GM18511 (cell line): ENCODE data around the gene ZNF445.
"Not testable (repeated sequence)": the region's sequence is repeated elsewhere in the genome, so short reads cannot be mapped to it uniquely, and the experiment has no call there.

Source experiments
- ATAC-seq: cut with Tn5 transposase; IDR thresholded peaks from one replicate; pipeline ENCODE4 v1.9.1; 2021; ENCODE audit warnings: mild to moderate bottlenecking, moderate library complexity; ENCODE audit not compliant: unreplicated experiment

The ZNF445 gene

DNA sequence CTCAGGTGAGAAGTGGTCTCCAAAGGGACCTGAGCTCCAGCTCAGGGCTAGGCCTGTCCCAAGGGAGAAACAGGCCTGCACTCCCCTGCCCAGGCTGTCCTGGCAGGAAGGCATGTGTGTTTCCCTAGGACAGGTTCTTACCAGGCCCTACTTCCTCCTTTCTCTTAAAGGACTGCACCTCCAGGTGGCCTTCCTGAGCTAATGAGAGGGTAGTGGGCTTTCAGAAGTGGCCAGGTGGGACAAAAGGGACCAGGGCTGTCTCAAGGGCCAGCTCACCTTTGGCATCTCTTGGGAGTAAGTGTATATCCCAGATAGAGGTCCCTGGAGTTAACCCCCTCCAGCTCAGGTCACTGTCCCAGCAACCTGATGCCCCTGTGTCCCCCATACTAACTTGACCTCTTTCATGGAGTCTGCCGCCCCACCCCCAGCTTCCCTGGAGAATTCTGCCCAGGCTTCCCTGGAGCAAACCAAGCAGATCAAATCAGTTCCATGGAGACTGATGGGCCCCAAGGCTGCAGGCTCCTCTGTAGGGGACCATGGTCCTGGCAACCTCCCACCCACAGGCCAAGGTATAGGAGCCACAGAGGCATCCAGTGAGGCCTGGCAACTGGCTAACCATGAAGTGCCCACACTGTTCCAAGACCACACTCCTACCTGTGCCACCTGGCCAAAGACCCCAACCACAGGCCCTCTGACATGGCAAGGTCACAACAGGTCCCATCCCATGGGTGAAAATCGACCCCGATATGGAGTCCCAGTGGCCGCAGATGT is 67.6 kb downstream of the ZNF445 start:
- ATAC-seq, result no peak

DNA sequence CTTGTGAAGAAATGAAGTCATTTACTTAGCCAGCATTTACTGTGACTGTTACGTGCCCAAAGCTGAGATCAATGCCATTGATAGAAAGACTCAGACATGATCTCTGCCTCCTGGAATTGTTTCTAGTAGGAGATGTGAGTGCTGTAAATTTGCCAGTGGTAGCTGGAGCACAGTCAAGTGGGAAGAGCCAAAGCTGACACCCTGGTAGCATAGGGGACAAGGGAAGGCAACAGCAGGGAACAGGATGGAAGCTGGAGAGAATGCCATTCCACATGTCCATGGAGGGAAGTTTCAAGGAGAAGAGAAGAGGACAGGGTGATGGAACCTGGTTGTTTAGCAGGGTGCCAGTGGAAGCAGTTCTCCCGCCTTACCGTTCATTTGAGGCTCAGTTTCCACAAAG is 74.9 kb downstream of the ZNF445 start:
- no peak for ATAC-seq

DNA sequence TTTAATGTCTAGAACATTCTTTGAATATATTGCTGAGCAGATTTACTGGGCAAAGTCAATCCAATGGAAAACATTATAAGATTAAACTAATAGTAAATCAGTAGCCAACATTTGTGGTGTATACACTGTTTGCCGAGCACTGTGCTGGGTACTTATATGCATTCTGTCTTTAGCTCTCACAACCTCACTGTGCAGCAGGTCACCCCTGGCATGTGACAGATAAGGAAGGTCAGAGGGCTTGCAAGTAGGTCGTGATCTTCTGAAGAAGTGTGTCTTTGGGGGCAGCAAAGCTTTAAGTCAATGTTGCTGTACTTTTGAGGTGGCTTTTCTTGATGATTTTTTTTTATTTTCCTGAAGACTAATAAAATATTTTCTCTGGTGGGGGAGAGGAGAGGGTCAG is 76.7 kb downstream of the ZNF445 start:
- ATAC-seq, result no peak

DNA sequence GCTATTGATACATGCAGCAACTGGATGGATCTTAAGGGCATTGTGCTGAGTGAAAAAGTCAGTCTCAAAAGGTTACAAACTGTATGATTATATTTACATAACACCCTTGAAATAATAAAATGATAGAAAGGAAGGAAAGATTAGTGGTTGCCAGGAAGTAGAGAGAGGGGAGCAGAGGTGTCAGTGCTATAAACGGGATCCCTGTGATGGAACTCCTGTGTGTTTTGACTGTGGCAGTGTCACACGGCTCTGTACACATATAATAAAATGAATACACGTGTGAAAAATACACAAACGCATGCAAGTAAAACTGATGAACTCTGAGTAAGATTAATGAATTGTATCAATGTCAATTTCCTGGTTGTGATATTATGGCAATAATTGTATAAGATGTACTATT is 78.6 kb downstream of the ZNF445 start:
- ATAC-seq, result no peak

DNA sequence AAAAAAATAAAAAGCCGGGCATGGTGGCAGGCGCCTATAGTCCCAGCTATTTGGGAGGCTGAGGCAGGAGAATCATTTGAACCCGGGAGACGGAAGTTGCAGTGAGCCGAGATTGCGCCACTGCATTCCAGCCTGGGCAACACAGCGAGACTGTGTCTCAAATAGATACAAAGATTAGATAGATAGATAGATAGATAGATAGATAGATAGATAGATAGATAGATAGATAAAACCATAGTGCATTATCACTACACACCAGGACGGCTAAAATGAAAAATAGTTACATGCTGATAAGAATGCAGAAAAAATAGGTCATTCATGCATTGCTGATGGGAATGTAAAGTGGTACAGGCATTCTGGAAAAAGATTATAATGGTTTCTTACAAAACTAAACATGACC is 79.2 kb downstream of the ZNF445 start:
- ATAC-seq, result not testable (repeated sequence)

DNA sequence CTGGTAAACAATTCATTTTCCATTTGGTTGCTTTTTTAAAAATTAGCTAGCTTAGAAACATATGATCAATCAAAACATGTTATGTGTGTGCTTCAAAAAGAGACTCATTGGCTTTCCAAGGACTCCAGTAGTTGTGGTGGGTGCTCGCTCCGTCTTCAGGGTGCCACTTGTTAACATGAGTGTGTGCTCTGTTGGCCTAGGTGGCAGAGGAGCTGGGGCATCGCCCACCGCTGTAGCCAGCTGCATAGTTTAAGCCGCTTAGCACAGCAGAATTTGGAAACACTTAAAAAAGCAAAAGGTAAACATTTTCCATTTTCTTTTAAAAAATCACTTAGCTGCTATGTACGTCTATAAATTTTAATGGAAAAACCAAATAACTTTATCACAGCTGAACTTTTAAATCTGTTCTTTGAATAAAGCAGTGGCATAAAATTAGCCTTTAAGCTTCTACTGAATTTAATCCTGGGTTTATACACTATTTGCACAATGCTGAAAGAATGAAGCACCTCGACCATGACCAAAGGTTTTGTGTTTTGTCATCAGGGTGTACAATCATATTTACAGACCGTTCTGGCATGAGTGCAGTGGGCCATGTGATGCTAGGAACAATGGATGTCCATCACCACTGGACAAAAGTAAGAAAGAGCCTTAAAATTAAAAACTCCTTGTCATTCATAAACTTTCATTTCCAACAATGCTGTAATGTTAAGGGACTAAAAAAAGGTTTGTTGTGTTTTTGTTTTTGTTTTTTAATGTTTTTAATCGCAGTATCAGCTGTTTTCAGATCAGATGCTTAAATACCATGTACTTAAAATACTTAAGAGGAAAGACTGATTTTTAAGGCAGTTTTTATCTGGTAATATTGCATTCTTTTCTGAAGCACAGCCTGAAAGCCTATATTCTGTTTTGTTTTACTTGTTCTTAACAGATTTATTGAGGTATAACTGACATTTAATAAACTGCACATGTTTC is 81.0 kb downstream of the ZNF445 start:
- ATAC-seq, result no peak

DNA sequence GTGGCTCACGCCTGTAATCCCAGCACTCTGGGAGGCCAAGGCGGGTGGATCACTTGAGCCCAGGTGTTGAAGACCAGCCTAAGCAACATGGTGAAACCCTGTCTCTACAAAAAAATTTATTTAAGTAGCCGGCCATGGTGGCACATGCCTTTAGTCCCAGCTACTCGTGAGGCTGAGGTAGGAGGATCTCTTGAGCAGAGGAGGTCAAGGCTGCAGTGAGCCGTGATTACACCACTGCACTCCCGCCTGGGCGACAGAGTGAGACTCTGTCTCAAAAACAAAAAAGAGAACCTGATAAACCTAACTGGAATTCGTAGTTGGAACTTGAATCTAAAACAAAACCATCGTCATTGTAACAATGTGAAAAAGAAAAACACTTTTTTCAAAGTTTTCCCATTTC is 81.8 kb downstream of the ZNF445 start:
- ATAC-seq, result no peak

DNA sequence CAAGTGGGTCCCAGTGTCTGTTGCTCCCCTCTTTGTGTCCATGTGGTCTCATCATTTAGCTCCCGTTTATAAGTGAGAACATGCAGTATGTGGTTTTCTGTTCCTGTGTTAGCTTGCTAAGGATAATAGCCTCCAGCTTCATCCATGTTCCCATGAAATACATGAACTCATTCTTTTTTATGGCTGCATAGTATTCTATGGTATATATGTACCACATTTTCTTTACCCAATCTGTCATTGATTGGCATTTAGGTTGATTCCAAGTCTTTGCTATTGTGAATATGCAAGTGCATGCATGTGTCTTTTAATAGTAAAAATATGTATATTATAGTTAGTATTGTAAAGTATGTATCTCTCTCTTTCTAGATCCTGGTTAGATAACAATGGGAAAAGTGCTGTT is 85.0 kb downstream of the ZNF445 start:
- ATAC-seq, result no peak

DNA sequence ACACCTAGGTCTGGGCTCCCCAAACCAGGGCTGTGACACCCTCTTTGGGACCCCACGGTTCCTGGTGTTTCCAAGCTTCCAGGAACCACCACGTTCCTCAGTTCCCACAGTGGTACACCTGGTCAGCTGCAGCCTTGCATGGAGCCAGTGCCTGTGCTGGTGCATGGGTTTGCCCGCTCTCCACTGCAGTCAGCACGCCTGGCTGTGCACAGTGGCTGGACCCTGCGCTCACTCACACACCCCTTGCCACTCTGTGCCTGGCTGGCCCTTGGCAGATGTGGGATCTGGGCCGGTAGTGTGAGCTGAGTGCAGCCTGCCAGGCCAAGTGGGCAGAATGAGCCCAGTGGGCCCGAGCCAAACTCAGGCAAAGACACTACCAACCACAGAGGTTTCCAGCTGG is 90.1 kb downstream of the ZNF445 start:
- ATAC-seq, result no peak
